T-cell (primary cell): ENCODE results near the gene ZNF3. TPM values are rescaled to one million over a fixed set of nuclear protein-coding genes. Genes with fewer than 3 reads are reported as not detected.

ENCODE experiments used
- ATAC-seq, 4 experiments: fragments of 200-7000 bp in 3 of 4; fragments of 150-1000 bp in 1 of 4; cut with Tn5 transposase; replicated peaks in 1 of 4; 1 replicate in 3 of 4; 2 replicates in 1 of 4; pipeline ENCODE4 v1.10.0; 2021; ENCODE audit warnings: moderate library complexity in 3 of 4, mild to moderate bottlenecking in 2 of 4, moderate number of reproducible peaks in 1 of 4
- CTCF ChIA-PET, 2 donors: fragments of 300-600 bp; sonication (Branson Sonifier 250); formaldehyde crosslinking; loops; one replicate each; lab custom pipeline; 2022; ENCODE audit warnings: antibody characterized with exemption in 2 of 2; lab: Charles Lee
- POLR2A ChIA-PET, 2 donors: fragments of 300-600 bp; sonication (Branson Sonifier 250); formaldehyde crosslinking; loops; one replicate each; lab custom pipeline; 2022; ENCODE audit warnings: antibody characterized with exemption in 2 of 2; lab: Charles Lee
- DNase-seq, 35 experiments: peaks; one replicate each; pipeline versions ENCODE4 v3.0.0 to v3.0.0-alpha.2; 2013 to 2023
- H3K27ac ChIP-seq: one replicate; pipeline ENCODE4 v1.5.1; 2013; ENCODE audit warnings: low read length
- H3K27me3 ChIP-seq, 2 experiments: replicated peaks in 1 of 2; 1 replicate in 1 of 2; 2 replicates in 1 of 2; pipeline versions ENCODE4 v1.6.1 to v1.7.0; 2013; ENCODE audit warnings: low read length in 1 of 2, mixed read lengths in 1 of 2; ENCODE audit not compliant: control insufficient read depth in 2 of 2, insufficient read depth in 2 of 2; ENCODE audit errors: extremely low read depth in 1 of 2
- H3K36me3 ChIP-seq, 2 donors: 1 replicate in 1 of 2; 2 replicates in 1 of 2; pipeline versions ENCODE4 v1.6.1 to v1.7.0; 2013; ENCODE audit warnings: low read length in 1 of 2; ENCODE audit not compliant: control insufficient read depth in 2 of 2, insufficient read depth in 1 of 2; ENCODE audit errors: extremely low read depth in 1 of 2
- H3K4me1 ChIP-seq, 2 experiments: 1 replicate in 1 of 2; 2 replicates in 1 of 2; pipeline versions ENCODE4 v1.6.1 to v1.7.0; 2013; ENCODE audit warnings: low read length in 2 of 2, mixed read lengths in 1 of 2; ENCODE audit not compliant: insufficient read depth in 2 of 2, control insufficient read depth in 1 of 2; ENCODE audit errors: extremely low read depth in 1 of 2
- H3K4me3 ChIP-seq, 2 donors: 1 replicate in 1 of 2; 2 replicates in 1 of 2; pipeline versions ENCODE4 v1.5.1 to v1.7.0; 2013; ENCODE audit warnings: mild to moderate bottlenecking in 2 of 2, low read length in 1 of 2, moderate library complexity in 1 of 2; ENCODE audit not compliant: control insufficient read depth in 1 of 2; ENCODE audit errors: extremely low read depth in 1 of 2
- H3K9me3 ChIP-seq: 2 replicates; pipeline ENCODE4 v1.7.0; 2013
- H3K27ac Mint-ChIP-seq, 2 donors: one replicate each; pipeline ENCODE4 v1.8.0; 2020 to 2021; ENCODE audit warnings: mild to moderate bottlenecking in 2 of 2, mixed read lengths in 2 of 2
- H3K27me3 Mint-ChIP-seq, 2 donors: one replicate each; pipeline ENCODE4 v1.8.0; 2021 to 2022; ENCODE audit warnings: mixed read lengths in 2 of 2
- H3K36me3 Mint-ChIP-seq: one replicate; pipeline ENCODE4 v1.8.0; 2021; ENCODE audit warnings: mixed read lengths
- H3K4me1 Mint-ChIP-seq, 3 donors: one replicate each; pipeline ENCODE4 v1.8.0; 2020 to 2022; ENCODE audit warnings: mixed read lengths in 3 of 3, mild to moderate bottlenecking in 1 of 3
- H3K4me3 Mint-ChIP-seq, 3 donors: one replicate each; pipeline ENCODE4 v1.8.0; 2020 to 2022; ENCODE audit warnings: mild to moderate bottlenecking in 3 of 3, mixed read lengths in 3 of 3, moderate library complexity in 3 of 3
- H3K9me3 Mint-ChIP-seq, 3 donors: one replicate each; pipeline ENCODE4 v1.8.0; 2020 to 2022; ENCODE audit warnings: mixed read lengths in 3 of 3
- WGBS: methylation state at CpG from one replicate; pipeline ENCODE4 v1.1.5; 2013; ENCODE audit warnings: missing lambda C conversion rate; ENCODE audit not compliant: insufficient coverage; 5-methylcytosine and 5-hydroxymethylcytosine counted together
- total RNA-seq, 35 experiments: library from RNA in 6 of 35; stranded (reverse) in 6 of 35; fragments of 120-200 nt in 1 of 35; gene quantifications; one replicate each; pipeline versions ENCODE4 v1.2.1 to v1.2.4 and lab custom pipeline; 2013 to 2026

Gene ZNF3
- total RNA-seq, 5 donors from 2014 or later (not counting 1 experiment from before 2014, with no cell fraction given): 31.7 to 39.2 (median 35.4) TPM

DNA sequence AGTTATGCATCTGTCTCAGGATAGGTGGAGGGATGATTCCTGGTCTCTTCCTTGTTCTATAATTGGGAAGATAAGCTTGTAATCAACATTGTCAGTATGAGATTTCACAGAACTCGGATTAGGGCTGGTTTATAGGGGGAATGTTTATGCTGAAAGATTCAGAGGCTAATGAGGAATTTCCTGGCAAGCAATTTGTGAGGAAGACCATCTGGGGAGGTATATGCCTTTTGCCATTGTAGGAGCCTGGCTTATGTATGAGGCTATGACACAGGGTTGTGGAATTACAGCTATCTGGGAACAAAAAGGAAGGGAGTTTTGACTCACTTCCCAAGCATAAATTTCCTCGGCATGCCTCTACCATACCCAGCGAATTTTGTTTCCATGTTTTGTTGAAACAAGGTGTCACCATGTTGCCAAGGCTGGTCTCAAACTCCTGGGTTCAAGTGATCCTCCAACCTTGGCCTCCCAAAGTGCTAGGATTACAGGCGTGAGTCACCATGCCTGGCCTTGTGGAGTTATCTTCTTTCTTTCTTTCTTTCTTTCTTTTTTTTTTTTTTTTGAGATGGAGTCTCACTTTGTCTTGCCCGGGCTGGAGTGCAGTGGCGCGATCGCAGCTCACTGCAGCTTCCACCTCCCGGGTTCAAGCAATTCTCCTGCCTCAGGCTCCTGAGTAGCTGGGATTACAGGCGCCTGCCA is 5.7 kb upstream of the ZNF3 start:
- H3K27me3 ChIP-seq: peaks cover 0 to 5% of the 10 kb centered on the region in 2 experiments
- DNase-seq: no peak
- H3K27ac Mint-ChIP-seq: peak overlapping the region; percentile 71 to 75
- peak overlapping the region; percentile 87 for H3K27ac ChIP-seq
- ChIA-PET CTCF (no interaction called here), POLR2A (interaction anchor here in 1 of 2 donors (0.6 kb wide), 1 partner anchor 455 kb away, joined by 3 read pairs; no protein-coding TSS in a partner anchor)
- peak overlapping the region; percentile 8 to 91 (median 51) for H3K4me3 Mint-ChIP-seq
- H3K36me3 Mint-ChIP-seq: peaks cover 21% of the 10 kb centered on the region
- peaks cover 26 to 35% (median 33%) of the 10 kb centered on the region in 3 donors for H3K4me1 Mint-ChIP-seq
- no peak overlapping the region for H3K4me3 ChIP-seq
- no peaks in the 10 kb centered on the region for H3K9me3 Mint-ChIP-seq
- no peaks in the 10 kb centered on the region for H3K9me3 ChIP-seq
- no peaks in the 10 kb centered on the region for H3K27me3 Mint-ChIP-seq
- H3K36me3 ChIP-seq: peaks cover 13 to 20% of the 10 kb centered on the region in 2 donors
- H3K4me1 ChIP-seq: peaks cover 11 to 28% of the 10 kb centered on the region in 2 experiments
- WGBS: 83% methylated on average over 3 of the region's 10 CpGs
- ATAC-seq: no peak

DNA sequence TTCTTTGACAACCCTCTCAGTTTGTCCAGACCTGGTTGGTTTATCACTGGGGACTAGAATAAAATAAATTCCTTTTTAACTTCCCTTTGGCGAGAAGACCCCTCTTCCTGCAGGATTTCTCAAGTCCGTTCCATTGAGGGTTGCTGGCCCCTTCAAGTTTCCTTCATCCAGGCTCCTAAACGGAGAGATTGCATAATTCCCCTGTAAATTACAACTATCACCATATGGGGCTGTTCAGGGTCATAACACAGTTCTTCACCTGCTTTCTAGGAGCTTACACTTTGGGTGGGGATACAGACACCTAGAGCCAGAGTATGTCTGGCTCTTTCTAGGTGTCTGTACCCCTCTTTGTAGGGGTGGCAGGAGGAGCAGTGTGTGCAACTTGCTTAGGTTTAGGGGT is 4.0 kb upstream of the ZNF3 start:
- POLR2A ChIA-PET: no interaction called here
- Histone ChIP-seq H3K27me3 (peaks cover 0 to 5% of the 10 kb centered on the region in 2 experiments), H3K4me1 (peaks cover 15 to 41% of the 10 kb centered on the region in 2 experiments), H3K4me3 (no peak overlapping the region), H3K27ac (no peak overlapping the region), H3K36me3 (peaks cover 0 to 3% of the 10 kb centered on the region in 2 donors), H3K9me3 (no peaks in the 10 kb centered on the region)
- peak overlapping the region in 1 of 2 donors; percentile 27 for H3K27ac Mint-ChIP-seq
- no peak overlapping the region for H3K4me3 Mint-ChIP-seq
- H3K27me3 Mint-ChIP-seq: no peaks in the 10 kb centered on the region
- H3K9me3 Mint-ChIP-seq: no peaks in the 10 kb centered on the region
- ATAC-seq (no peak), DNase-seq (no peak)
- peaks cover 38 to 41% (median 41%) of the 10 kb centered on the region in 3 donors for H3K4me1 Mint-ChIP-seq
- peaks cover 4% of the 10 kb centered on the region for H3K36me3 Mint-ChIP-seq
- no CpG with 5 or more reads among the region's 3 CpGs for WGBS
- CTCF ChIA-PET: no interaction called here

DNA sequence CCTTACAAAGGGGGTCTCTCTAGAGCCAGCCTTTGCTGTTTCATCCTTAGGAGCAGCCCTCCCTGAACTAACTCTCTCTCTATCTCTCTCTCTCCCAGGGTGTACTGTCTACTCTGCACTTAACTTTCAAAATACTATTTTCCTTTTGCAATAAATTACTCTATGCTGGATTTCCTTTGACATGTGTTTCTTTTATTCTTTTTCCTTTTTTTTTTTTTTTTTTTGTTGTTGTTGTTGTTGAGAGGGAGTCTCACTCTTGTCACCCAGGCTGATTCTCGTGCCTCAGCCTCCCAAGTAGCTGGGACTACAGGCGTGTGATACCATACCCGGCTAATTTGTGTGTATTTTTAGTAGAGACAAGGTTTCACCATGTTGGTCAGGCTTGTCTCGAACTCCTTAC is 1.5 kb upstream of the ZNF3 start:
- H3K9me3 ChIP-seq: no peaks in the 10 kb centered on the region
- Mint-ChIP-seq H3K27ac (peak overlapping the region; percentile 59 to 78), H3K27me3 (no peaks in the 10 kb centered on the region), H3K9me3 (no peaks in the 10 kb centered on the region), H3K36me3 (peaks cover 10% of the 10 kb centered on the region), H3K4me3 (peak overlapping the region; percentile 79 to 89 (median 88)), H3K4me1 (peaks cover 34 to 42% (median 40%) of the 10 kb centered on the region in 3 donors)
- no peak overlapping the region for H3K27ac ChIP-seq
- 100% methylated on average over 1 of the region's 4 CpGs for WGBS
- peaks cover 0 to 14% of the 10 kb centered on the region in 2 donors for H3K36me3 ChIP-seq
- no peak overlapping the region for H3K4me3 ChIP-seq
- H3K4me1 ChIP-seq: peaks cover 10 to 32% of the 10 kb centered on the region in 2 experiments
- peaks cover 0 to 5% of the 10 kb centered on the region in 2 experiments for H3K27me3 ChIP-seq
- ChIA-PET POLR2A (interaction anchor here (0.6 to 1.0 kb wide), 13 partner anchors 17 to 406 kb away, joined by 3 to 19 read pairs (median 3); partner anchors contain the start of genes AP4M1 (in 1 of the 2), MBLAC1 (in 1 of the 2), MCM7 (in 1 of the 2) and ZSCAN21 (in 1 of the 2)), CTCF (interaction anchor here (0.7 to 1.7 kb wide), 25 partner anchors 8 to 262 kb away, joined by 3 to 18 read pairs (median 4); partner anchors contain the start of genes AP4M1 (in 1 of the 2), LAMTOR4 (in 1 of the 2), MCM7 (in 1 of the 2) and TRIM4 (in 1 of the 2))
- ATAC-seq: no peak
- no peak for DNase-seq

DNA sequence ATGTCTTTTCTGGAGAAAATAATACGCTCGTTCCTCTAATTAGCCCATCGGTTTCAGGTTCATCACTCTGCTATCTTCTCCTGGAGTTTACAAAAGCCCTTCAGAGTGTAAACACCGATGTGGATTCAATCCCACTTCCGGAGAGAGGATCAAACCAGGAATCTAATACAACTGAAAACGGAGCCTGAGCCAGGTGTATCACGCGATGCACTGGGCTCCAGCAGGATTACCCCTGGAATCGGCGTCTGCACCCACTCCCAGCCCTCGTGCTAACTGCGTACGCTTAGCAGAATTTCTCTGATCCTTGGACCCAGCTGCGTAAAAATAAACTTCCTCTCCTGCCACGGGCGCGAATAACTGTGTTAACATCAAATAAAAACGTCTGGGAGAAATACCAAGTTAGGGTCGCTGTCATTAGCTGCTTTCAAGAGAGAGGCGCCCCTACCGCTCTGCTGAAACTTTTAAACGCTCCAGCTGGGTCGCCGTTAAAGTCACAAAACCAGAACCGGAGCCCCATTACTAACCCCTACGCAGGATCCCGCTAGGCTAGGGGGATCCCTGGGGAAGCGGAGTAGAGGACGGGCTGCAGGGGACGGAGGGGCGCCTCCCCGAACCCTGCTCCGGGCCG is 502 bp downstream of the ZNF3 start:
- DNase-seq (peak in 1 of 35 experiments; percentile 3), ATAC-seq (peak in 2 of 4 experiments; percentile 2 to 15)
- 4% methylated on average over 24 of the region's 34 CpGs for WGBS
- Histone ChIP-seq H3K4me1 (peaks cover 10 to 28% of the 10 kb centered on the region in 2 experiments), H3K9me3 (no peaks in the 10 kb centered on the region), H3K27me3 (peaks cover 0 to 5% of the 10 kb centered on the region in 2 experiments), H3K36me3 (peaks cover 2 to 29% of the 10 kb centered on the region in 2 donors), H3K4me3 (peak overlapping the region; percentile 81 to 83), H3K27ac (peak overlapping the region; percentile 70)
- Mint-ChIP-seq H3K4me1 (peaks cover 31 to 43% (median 37%) of the 10 kb centered on the region in 3 donors), H3K27ac (peak overlapping the region; percentile 74), H3K36me3 (peaks cover 19% of the 10 kb centered on the region), H3K4me3 (peak overlapping the region; percentile 79 to 89 (median 88)), H3K9me3 (no peaks in the 10 kb centered on the region), H3K27me3 (no peaks in the 10 kb centered on the region)
- ChIA-PET POLR2A (interaction anchor here (0.6 to 1.0 kb wide), 5 partner anchors 16 to 723 kb away, joined by 3 to 4 read pairs (median 3); partner anchors contain the start of genes AP4M1 (in 1 of the 2) and MCM7 (in 1 of the 2)), CTCF (interaction anchor here in 1 of 2 donors (0.6 to 0.8 kb wide), 3 partner anchors 23 to 66 kb away, joined by 3 to 5 read pairs (median 3); partner anchors contain the start of genes ZKSCAN1 and ZSCAN21)

DNA sequence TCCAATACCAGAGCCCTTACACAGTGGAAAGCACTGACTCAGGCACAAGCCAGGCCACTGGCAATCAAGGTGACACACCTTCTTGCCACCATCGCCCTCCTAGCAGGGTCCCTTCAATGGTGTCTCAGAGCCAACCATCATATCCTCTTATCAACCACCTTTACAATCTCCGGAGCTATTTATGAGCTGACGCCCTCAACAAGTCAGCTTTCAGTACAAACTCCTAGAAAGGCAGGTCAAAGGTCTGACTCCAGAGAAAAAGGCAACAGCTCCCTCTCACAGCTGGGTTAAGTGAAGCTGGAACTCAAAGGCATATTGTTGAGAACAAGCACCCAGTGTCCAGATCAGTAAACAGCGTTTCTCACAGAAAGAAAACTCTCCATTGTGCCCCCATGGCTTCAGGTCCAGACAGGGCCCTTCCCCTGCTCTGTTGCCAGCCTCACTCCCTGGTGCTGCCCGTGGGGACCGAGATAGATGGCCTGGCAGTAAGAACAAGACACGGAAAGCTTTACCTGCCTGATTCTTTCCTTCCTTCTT is 2.4 kb downstream of the ZNF3 start:
- peaks cover 0 to 5% of the 10 kb centered on the region in 2 experiments for H3K27me3 ChIP-seq
- no peak overlapping the region for H3K4me3 ChIP-seq
- peaks cover 10 to 28% of the 10 kb centered on the region in 2 experiments for H3K4me1 ChIP-seq
- ChIA-PET POLR2A (interaction anchor here in 1 of 2 donors (0.5 kb wide), 1 partner anchor 64 kb away, joined by 5 read pairs; no protein-coding TSS in a partner anchor), CTCF (interaction anchor here in 1 of 2 donors (0.6 kb wide), 1 partner anchor 342 kb away, joined by 4 read pairs; no protein-coding TSS in a partner anchor)
- no peak for ATAC-seq
- Mint-ChIP-seq H3K27ac (no peak overlapping the region), H3K27me3 (no peaks in the 10 kb centered on the region), H3K4me3 (peak overlapping the region; percentile 45 to 79 (median 51)), H3K4me1 (peaks cover 31 to 43% (median 37%) of the 10 kb centered on the region in 3 donors), H3K9me3 (no peaks in the 10 kb centered on the region), H3K36me3 (peaks cover 37% of the 10 kb centered on the region)
- no peak overlapping the region for H3K27ac ChIP-seq
- peaks cover 2 to 48% of the 10 kb centered on the region in 2 donors for H3K36me3 ChIP-seq
- no peak for DNase-seq
- no peaks in the 10 kb centered on the region for H3K9me3 ChIP-seq
- WGBS: 95% methylated on average over 7 of the region's 7 CpGs
